Uterus (tissue), 4 donors: ENCODE measurements around the gene UCK2. TPM values are rescaled to one million over a fixed set of nuclear protein-coding genes. Genes with fewer than 3 reads are reported as not detected.
A peak's percentile ranks its signal among the peaks of the same experiment; 100 is the strongest.

ENCODE experiments used
- DNase-seq, 2 donors: peaks; one replicate each; pipeline ENCODE4 v3.0.0-alpha.2; 2019 to 2020
- H3K27ac ChIP-seq, 2 donors: fragments of 200-600 bp; sonication (generic); 1 replicate in 1 of 2; 2 replicates in 1 of 2; pipeline ENCODE4 v1.5.1; 2016 to 2018
- H3K27me3 ChIP-seq, 2 donors: fragments of 200-600 bp; sonication (generic); one replicate each; pipeline ENCODE4 v1.5.1; 2018 to 2019; ENCODE audit warnings: control low read depth in 1 of 2
- H3K36me3 ChIP-seq, 2 donors: fragments of 200-600 bp; sonication (generic); one replicate each; pipeline ENCODE4 v1.5.1; 2019; ENCODE audit warnings: control low read depth in 1 of 2
- H3K4me1 ChIP-seq, 2 donors: fragments of 200-600 bp; sonication (generic); one replicate each; pipeline ENCODE4 v1.5.1; 2018 to 2019; ENCODE audit warnings: control low read depth in 1 of 2
- H3K4me3 ChIP-seq, 2 donors: fragments of 200-600 bp; sonication (generic); 1 replicate in 1 of 2; 2 replicates in 1 of 2; pipeline ENCODE4 v1.5.1; 2018 to 2019; ENCODE audit warnings: mild to moderate bottlenecking in 1 of 2
- H3K9me3 ChIP-seq, 2 donors: fragments of 200-600 bp; sonication (generic); one replicate each; pipeline ENCODE4 v1.5.1; 2019; ENCODE audit warnings: control low read depth in 1 of 2
- CTCF ChIP-seq, 4 experiments: fragments of 200-600 bp in 2 of 4; fragments of 450-650 bp in 2 of 4; sonication (generic) in 2 of 4; IDR thresholded peaks; one replicate each; pipeline ENCODE4 v1.5.1; 2016 to 2019; ENCODE audit warnings: antibody characterized with exemption in 4 of 4, mild to moderate bottlenecking in 2 of 4, moderate library complexity in 1 of 4
- POLR2A ChIP-seq, 2 donors: fragments of 450-650 bp; IDR thresholded peaks; one replicate each; pipeline ENCODE4 v1.6.1; 2016; ENCODE audit warnings: antibody characterized with exemption in 2 of 2, mild to moderate bottlenecking in 1 of 2, moderate library complexity in 1 of 2
- intact Hi-C: fragments of 100-400 bp; cut with DNase I; formaldehyde crosslinking; loops from one replicate; pipeline ENCODE4 v1.15.1; 2023; ENCODE audit warnings: low total_unique reads
- total RNA-seq, 4 donors: library from RNA; depleted of rRNA in 3 of 4; stranded (reverse); fragments of >200 nt in 3 of 4; gene quantifications; one replicate each; pipeline versions ENCODE4 v1.1.0 to v1.2.4, GENCODE V29; 2014 to 2023
- donor health status: DM: yes; HTN: yes; CAD: no.

UCK2 gene
- total RNA-seq, 4 donors from 2014 or later: 3.5 to 34.1 (median 25.7) TPM

- Histone ChIP-seq H3K36me3 (no peaks in the 10 kb centered on the region), H3K27me3 (no peaks in the 10 kb centered on the region), H3K4me1 (peaks cover 0 to 13% of the 10 kb centered on the region in 2 donors), H3K4me3 (no peak overlapping the region), H3K9me3 (no peaks in the 10 kb centered on the region), H3K27ac (no peak overlapping the region)
- TF ChIP-seq POLR2A (IDR thresholded peaks at IDR 0.05): no peak
- no peak for TF ChIP-seq CTCF (IDR thresholded peaks at IDR 0.05)
- intact Hi-C loops: no loop called here
- no peak for DNase-seq
Measured at GRCh38 chr1:165895451-165895871, 68.0 kb downstream of the UCK2 start.

GRCh38 chr1:165896277-165896676, 68.9 kb downstream of the UCK2 start:
- no peak overlapping the region for H3K27ac ChIP-seq
- DNase-seq: no peak
- intact Hi-C loops: no loop called here

DNA sequence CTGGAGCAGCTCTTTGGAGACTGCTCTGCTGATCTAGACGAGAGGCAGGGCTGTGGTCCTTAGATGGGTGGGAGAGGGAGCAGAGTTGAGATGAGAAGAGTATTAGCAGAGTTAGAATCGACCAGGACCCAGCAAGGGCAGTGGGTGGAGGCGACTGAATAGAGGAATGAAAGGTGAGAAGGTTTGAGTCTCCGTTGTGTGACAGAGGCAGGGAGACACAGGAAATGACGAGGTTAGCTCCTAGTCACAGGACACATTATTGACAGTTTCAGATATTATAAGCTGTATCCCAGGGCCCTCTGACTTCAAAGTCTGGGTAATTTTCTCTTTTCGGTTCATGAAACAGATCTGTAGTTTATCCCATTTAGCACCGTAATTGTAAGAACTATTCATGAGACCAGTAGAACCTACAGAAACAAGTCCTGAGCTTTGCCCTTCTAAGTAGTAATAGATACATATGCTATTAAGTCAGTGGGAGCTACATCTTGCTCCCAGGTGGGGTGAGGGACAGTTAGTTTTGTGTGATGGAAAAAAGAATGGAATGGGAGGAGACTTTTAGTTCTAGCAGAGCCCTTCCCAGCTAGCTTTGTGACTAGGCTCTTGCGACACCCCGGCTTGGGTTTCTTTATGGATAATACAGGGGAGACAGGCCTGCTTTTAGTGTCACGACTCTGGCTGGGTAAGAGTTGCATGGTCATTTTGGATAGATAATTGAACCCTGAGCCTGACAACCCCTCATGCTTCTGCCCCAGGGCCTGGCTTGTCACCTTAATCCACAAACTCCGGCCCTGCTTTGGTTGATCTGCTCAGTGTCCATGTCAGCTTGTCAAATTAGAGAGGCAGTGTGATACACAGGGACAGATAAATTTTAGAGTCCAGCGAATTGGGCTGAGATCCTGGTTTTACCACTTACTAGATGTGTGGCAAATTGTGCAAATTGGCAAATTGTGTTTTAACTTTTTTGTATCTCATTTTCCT, 70.2 kb downstream of the UCK2 start:
- TF ChIP-seq CTCF (IDR thresholded peaks at IDR 0.05) (no peak), POLR2A (IDR thresholded peaks at IDR 0.05) (no peak)
- no peak for DNase-seq
- Histone ChIP-seq H3K36me3 (no peaks in the 10 kb centered on the region), H3K27ac (peak overlapping the region in 1 of 2 donors; percentile 79), H3K4me3 (no peak overlapping the region), H3K4me1 (peaks cover 0 to 13% of the 10 kb centered on the region in 2 donors), H3K9me3 (no peaks in the 10 kb centered on the region), H3K27me3 (no peaks in the 10 kb centered on the region)
- intact Hi-C loops: no loop called here

More at GRCh38 chr1:165896277-165896676, 68.9 kb downstream of the UCK2 start:
- no peak overlapping the region for H3K4me3 ChIP-seq
- H3K4me1 ChIP-seq: peaks cover 0 to 13% of the 10 kb centered on the region in 2 donors
- TF ChIP-seq CTCF (IDR thresholded peaks at IDR 0.05) (no peak), POLR2A (IDR thresholded peaks at IDR 0.05) (no peak)
- no peaks in the 10 kb centered on the region for H3K36me3 ChIP-seq
- H3K27me3 ChIP-seq: no peaks in the 10 kb centered on the region
- no peaks in the 10 kb centered on the region for H3K9me3 ChIP-seq

- H3K4me1 ChIP-seq: peaks cover 0 to 13% of the 10 kb centered on the region in 2 donors
- DNase-seq: peak; percentile 32 to 36
- peak overlapping the region; percentile 58 to 79 for H3K27ac ChIP-seq
- H3K27me3 ChIP-seq: no peaks in the 10 kb centered on the region
- intact Hi-C loops: no loop called here
- no peak overlapping the region for H3K4me3 ChIP-seq
- TF ChIP-seq CTCF (IDR thresholded peaks at IDR 0.05): no peak
- no peak for TF ChIP-seq POLR2A (IDR thresholded peaks at IDR 0.05)
- H3K9me3 ChIP-seq: no peaks in the 10 kb centered on the region
- H3K36me3 ChIP-seq: no peaks in the 10 kb centered on the region
Measured at GRCh38 chr1:165898837-165899236, 71.4 kb downstream of the UCK2 start.

- no peaks in the 10 kb centered on the region for H3K27me3 ChIP-seq
- DNase-seq: no peak
- TF ChIP-seq POLR2A (IDR thresholded peaks at IDR 0.05): no peak
- TF ChIP-seq CTCF (IDR thresholded peaks at IDR 0.05): no peak
- peaks cover 0 to 13% of the 10 kb centered on the region in 2 donors for H3K4me1 ChIP-seq
- intact Hi-C loops: no loop called here
- H3K9me3 ChIP-seq: no peaks in the 10 kb centered on the region
- H3K36me3 ChIP-seq: no peaks in the 10 kb centered on the region
- H3K27ac ChIP-seq: peak overlapping the region; percentile 58 to 79
- H3K4me3 ChIP-seq: no peak overlapping the region
Measured at GRCh38 chr1:165899461-165899941, 72.1 kb downstream of the UCK2 start.
